H1 (cell line): ENCODE data around the gene PUS3.

Experiments
- CEBPB ChIP-seq: IDR thresholded peaks from 2 replicates; pipeline ENCODE4 v1.6.1; 2012; ENCODE audit warnings: low read depth, low read length
- POLR2A ChIP-seq, 2 experiments: IDR thresholded peaks; 1 replicate in 1 of 2; 2 replicates in 1 of 2; pipeline ENCODE4 v1.6.1; 2011; ENCODE audit warnings: low read depth in 2 of 2, low read length in 2 of 2, mild to moderate bottlenecking in 2 of 2; ENCODE audit errors: control extremely low read depth in 1 of 2
- POLR2AphosphoS5 ChIP-seq: IDR thresholded peaks from 2 replicates; pipeline ENCODE4 v1.6.1; 2011; ENCODE audit warnings: low read depth, low read length
- RAD21 ChIP-seq, 2 experiments: IDR thresholded peaks in 1 of 2; conservative IDR thresholded peaks in 1 of 2; 2 replicates each; pipeline ENCODE4 v1.6.1; 2011; ENCODE audit warnings: low read depth in 2 of 2, low read length in 2 of 2, improper control_type of control experiment in 1 of 2, inconsistent platforms in 1 of 2, mild to moderate bottlenecking in 1 of 2, moderate library complexity in 1 of 2
- TF ChIP-seq, protein P1 (sequence below): IDR thresholded peaks from 2 replicates; pipeline ENCODE4 v1.6.1; 2012; ENCODE audit warnings: inconsistent platforms
- TF ChIP-seq, protein P2 (sequence below), 3 experiments: IDR thresholded peaks; 1 replicate in 2 of 3; 2 replicates in 1 of 3; pipeline versions ENCODE4 v1.5.1 to v1.6.1; 2011; ENCODE audit warnings: low read length in 3 of 3, mild to moderate bottlenecking in 3 of 3, inconsistent platforms in 2 of 3, low read depth in 1 of 3, moderate library complexity in 1 of 3; ENCODE audit not compliant: insufficient read depth in 1 of 3; ENCODE audit errors: control extremely low read depth in 1 of 3

DNA sequence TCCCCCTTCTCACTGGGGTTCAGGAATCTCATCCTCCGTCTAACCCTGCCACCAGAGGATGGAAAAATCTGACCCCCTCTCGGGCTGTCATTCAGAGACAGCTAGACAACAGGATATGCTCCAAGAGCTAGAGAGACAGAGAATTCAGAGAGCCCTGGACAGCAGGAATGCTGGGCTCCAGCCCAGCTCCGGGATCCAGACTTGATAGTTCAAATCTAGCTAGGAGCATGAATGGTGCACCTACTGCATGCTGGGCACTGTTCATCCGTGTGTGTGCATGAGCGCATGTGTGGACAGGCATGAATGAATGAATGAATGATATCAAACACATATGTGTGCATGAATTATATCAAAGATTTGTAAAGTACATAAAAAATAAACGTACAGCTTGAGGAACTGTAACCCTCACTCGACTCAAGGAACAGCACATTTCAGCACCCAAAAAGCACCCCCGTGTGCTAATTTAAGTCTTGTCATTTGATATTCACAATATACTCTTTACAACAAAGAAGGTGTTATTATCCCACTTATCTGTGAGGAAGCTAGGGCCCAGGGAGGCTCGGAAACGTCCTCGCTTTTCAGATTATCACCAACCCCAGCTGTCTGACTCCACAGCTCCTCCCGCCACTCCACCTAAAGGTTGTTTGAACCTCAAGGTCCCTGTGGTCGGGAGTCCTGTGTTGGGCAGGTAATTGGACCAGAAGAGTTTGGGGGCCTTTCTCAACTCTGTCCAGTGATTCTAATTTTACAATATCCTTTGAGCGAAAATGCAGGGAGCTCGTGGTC, 42.2 kb upstream of the PUS3 start:
- no peak for TF ChIP-seq POLR2A (IDR thresholded peaks at IDR 0.05; ENCODE audit: control extremely low read depth in 1 of 2, low read depth in 2 of 2, low read length in 2 of 2)
- no peak for TF ChIP-seq CEBPB
- TF ChIP-seq, protein P1, sequence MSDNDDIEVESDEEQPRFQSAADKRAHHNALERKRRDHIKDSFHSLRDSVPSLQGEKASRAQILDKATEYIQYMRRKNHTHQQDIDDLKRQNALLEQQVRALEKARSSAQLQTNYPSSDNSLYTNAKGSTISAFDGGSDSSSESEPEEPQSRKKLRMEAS = no peak
- no peak for TF ChIP-seq POLR2AphosphoS5
- TF ChIP-seq, protein P2, sequence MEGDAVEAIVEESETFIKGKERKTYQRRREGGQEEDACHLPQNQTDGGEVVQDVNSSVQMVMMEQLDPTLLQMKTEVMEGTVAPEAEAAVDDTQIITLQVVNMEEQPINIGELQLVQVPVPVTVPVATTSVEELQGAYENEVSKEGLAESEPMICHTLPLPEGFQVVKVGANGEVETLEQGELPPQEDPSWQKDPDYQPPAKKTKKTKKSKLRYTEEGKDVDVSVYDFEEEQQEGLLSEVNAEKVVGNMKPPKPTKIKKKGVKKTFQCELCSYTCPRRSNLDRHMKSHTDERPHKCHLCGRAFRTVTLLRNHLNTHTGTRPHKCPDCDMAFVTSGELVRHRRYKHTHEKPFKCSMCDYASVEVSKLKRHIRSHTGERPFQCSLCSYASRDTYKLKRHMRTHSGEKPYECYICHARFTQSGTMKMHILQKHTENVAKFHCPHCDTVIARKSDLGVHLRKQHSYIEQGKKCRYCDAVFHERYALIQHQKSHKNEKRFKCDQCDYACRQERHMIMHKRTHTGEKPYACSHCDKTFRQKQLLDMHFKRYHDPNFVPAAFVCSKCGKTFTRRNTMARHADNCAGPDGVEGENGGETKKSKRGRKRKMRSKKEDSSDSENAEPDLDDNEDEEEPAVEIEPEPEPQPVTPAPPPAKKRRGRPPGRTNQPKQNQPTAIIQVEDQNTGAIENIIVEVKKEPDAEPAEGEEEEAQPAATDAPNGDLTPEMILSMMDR (IDR thresholded peaks at IDR 0.05; ENCODE audit: control extremely low read depth in 1 of 3, insufficient read depth in 1 of 3, low read depth in 1 of 3, low read length in 3 of 3) = no peak
- no peak for TF ChIP-seq RAD21 (IDR thresholded peaks at IDR 0.05 in 1 of 2, conservative IDR thresholded peaks at IDR 0.05 in 1 of 2; ENCODE audit: low read depth in 2 of 2, low read length in 2 of 2)
